ENCODE data around the gene FMO1. TPM values are rescaled to one million over a fixed set of nuclear protein-coding genes. Genes with fewer than 3 reads are reported as not detected.
"Not testable (repeated sequence)": the region's sequence is repeated elsewhere in the genome, so short reads cannot be mapped to it uniquely, and the experiment has no call there.

FMO1 gene
- polyA plus RNA-seq, 3 donors: 1.2 to 15.5 (median 2.4) TPM

- WGBS, 3 donors: 55 to 77% (median 72%) methylated on average over 2 of the region's 2 CpGs
- H3K27ac ChIP-seq (ENCODE audit: low read depth, low read length): no peak overlapping the region
Observed at GRCh38 chr1:171265686-171266085, 17.4 kb downstream of the FMO1 start.

GRCh38 chr1:171266930-171267329 is 18.6 kb downstream of the FMO1 start:
- 71 to 75% (median 75%) methylated on average over 4 of the region's 4 CpGs for WGBS, 3 donors

GRCh38 chr1:171267391-171267790 is 19.1 kb downstream of the FMO1 start:
- H3K27ac ChIP-seq (ENCODE audit: low read depth, low read length): no peak overlapping the region
- 65 to 66% (median 65%) methylated on average over 1 of the region's 1 CpG for WGBS, 3 donors

More at GRCh38 chr1:171266930-171267329, 18.6 kb downstream of the FMO1 start:
- H3K27ac ChIP-seq (ENCODE audit: low read depth, low read length): no peak overlapping the region

GRCh38 chr1:171270806-171271205 is 22.5 kb downstream of the FMO1 start:
- WGBS, 3 donors: 91 to 95% (median 93%) methylated on average over 2 of the region's 2 CpGs
- no peak overlapping the region for H3K27ac ChIP-seq (ENCODE audit: low read depth, low read length)

GRCh38 chr1:171277534-171277933 is 29.2 kb downstream of the FMO1 start:
- WGBS, 3 donors: 45 to 88% (median 85%) methylated on average over 2 of the region's 2 CpGs
- no peak overlapping the region for H3K27ac ChIP-seq (ENCODE audit: low read depth, low read length)

GRCh38 chr1:171279234-171279633 is 30.9 kb downstream of the FMO1 start:
- 80 to 89% (median 85%) methylated on average over 2 of the region's 2 CpGs for WGBS, 3 donors
- H3K27ac ChIP-seq (ENCODE audit: low read depth, low read length): no peak overlapping the region

GRCh38 chr1:171279678-171280077 is 31.4 kb downstream of the FMO1 start:
- WGBS, 3 donors: 56 to 69% (median 62%) methylated on average over 3 of the region's 3 CpGs
- H3K27ac ChIP-seq (ENCODE audit: low read depth, low read length): no peak overlapping the region

GRCh38 chr1:171280599-171280998 is 32.3 kb downstream of the FMO1 start:
- WGBS, 3 donors: 84 to 88% (median 86%) methylated on average over 7 of the region's 7 CpGs
- no peak overlapping the region for H3K27ac ChIP-seq (ENCODE audit: low read depth, low read length)

- WGBS, 3 donors: 48 to 49% (median 48%) methylated on average over 4 of the region's 4 CpGs
- no peak overlapping the region for H3K27ac ChIP-seq (ENCODE audit: low read depth, low read length)
Observed at GRCh38 chr1:171286032-171286705, 37.9 kb downstream of the FMO1 start.

- 75 to 90% (median 89%) methylated on average over 2 of the region's 2 CpGs for WGBS, 3 donors
- H3K27ac ChIP-seq (ENCODE audit: low read depth, low read length): no peak overlapping the region
Observed at GRCh38 chr1:171290621-171291020, 42.3 kb downstream of the FMO1 start.

GRCh38 chr1:171292799-171293198 is 44.5 kb downstream of the FMO1 start:
- 42 to 71% (median 64%) methylated on average over 1 of the region's 1 CpG for WGBS, 3 donors
- H3K27ac ChIP-seq (ENCODE audit: low read depth, low read length): no peak overlapping the region

- 66 to 77% (median 75%) methylated on average over 7 of the region's 7 CpGs for WGBS, 3 donors
- H3K27ac ChIP-seq (ENCODE audit: low read depth, low read length): not testable (repeated sequence)
Observed at GRCh38 chr1:171295383-171295782, 47.1 kb downstream of the FMO1 start.

GRCh38 chr1:171295821-171296220 is 47.5 kb downstream of the FMO1 start:
- 74 to 83% (median 82%) methylated on average over 3 of the region's 3 CpGs for WGBS, 3 donors
- H3K27ac ChIP-seq (ENCODE audit: low read depth, low read length): no peak overlapping the region

GRCh38 chr1:171296897-171297296 is 48.6 kb downstream of the FMO1 start:
- H3K27ac ChIP-seq (ENCODE audit: low read depth, low read length): no peak overlapping the region
- 61 to 78% (median 66%) methylated on average over 2 of the region's 2 CpGs for WGBS, 3 donors

- 66 to 77% (median 74%) methylated on average over 4 of the region's 4 CpGs for WGBS, 3 donors
- H3K27ac ChIP-seq (ENCODE audit: low read depth, low read length): no peak overlapping the region
Observed at GRCh38 chr1:171298696-171299095, 50.4 kb downstream of the FMO1 start.

GRCh38 chr1:171299342-171299741 is 51.0 kb downstream of the FMO1 start:
- 67 to 76% (median 73%) methylated on average over 2 of the region's 2 CpGs for WGBS, 3 donors

GRCh38 chr1:171300401-171300800 is 52.1 kb downstream of the FMO1 start:
- H3K27ac ChIP-seq (ENCODE audit: low read depth, low read length): no peak overlapping the region
- WGBS, 3 donors: 89 to 98% (median 95%) methylated on average over 1 of the region's 1 CpG

More at GRCh38 chr1:171299342-171299741, 51.0 kb downstream of the FMO1 start:
- H3K27ac ChIP-seq (ENCODE audit: low read depth, low read length): no peak overlapping the region

- 45 to 73% (median 51%) methylated on average over 3 of the region's 3 CpGs for WGBS, 3 donors
- H3K27ac ChIP-seq (ENCODE audit: low read depth, low read length): no peak overlapping the region
Observed at GRCh38 chr1:171310661-171311087, 62.4 kb downstream of the FMO1 start.

GRCh38 chr1:171311771-171312558 is 63.7 kb downstream of the FMO1 start:
- no peak overlapping the region for H3K27ac ChIP-seq (ENCODE audit: low read depth, low read length)
- WGBS, 3 donors: 76 to 89% (median 78%) methylated on average over 8 of the region's 8 CpGs

Measured in adipose tissue (tissue), 3 donors.